OCI-LY1 (cell line): Measurements from ENCODE around the gene DTX2.

Experiments used
- CTCF ChIP-seq: fragments of 200-600 bp; sonication (generic), shearing (Covaris generic); IDR thresholded peaks from 2 replicates; pipeline ENCODE4 v1.5.1; 2017; ENCODE audit warnings: mild to moderate bottlenecking, antibody characterized with exemption, low read length, moderate library complexity, mixed read lengths
- EZH2 ChIP-seq: fragments of 200-600 bp; sonication (generic), shearing (Covaris generic); IDR thresholded peaks from 2 replicates; pipeline ENCODE4 v1.8.0; 2017; ENCODE audit warnings: borderline replicate concordance, mixed run types, mild to moderate bottlenecking, antibody characterized with exemption, low read length, moderate library complexity, mixed read lengths

- TF ChIP-seq CTCF (no peak), EZH2 (no peak)
Observed at GRCh38 chr7:76412249-76412648, 49.3 kb upstream of the DTX2 start.
